Measurements from ENCODE around the gene SH2D7. TPM values are rescaled to one million over a fixed set of nuclear protein-coding genes. Genes with fewer than 3 reads are reported as not detected.

SH2D7 gene
- total RNA-seq, 1 donor from 2014 or later: not detected

- TF ChIP-seq, protein P1, sequence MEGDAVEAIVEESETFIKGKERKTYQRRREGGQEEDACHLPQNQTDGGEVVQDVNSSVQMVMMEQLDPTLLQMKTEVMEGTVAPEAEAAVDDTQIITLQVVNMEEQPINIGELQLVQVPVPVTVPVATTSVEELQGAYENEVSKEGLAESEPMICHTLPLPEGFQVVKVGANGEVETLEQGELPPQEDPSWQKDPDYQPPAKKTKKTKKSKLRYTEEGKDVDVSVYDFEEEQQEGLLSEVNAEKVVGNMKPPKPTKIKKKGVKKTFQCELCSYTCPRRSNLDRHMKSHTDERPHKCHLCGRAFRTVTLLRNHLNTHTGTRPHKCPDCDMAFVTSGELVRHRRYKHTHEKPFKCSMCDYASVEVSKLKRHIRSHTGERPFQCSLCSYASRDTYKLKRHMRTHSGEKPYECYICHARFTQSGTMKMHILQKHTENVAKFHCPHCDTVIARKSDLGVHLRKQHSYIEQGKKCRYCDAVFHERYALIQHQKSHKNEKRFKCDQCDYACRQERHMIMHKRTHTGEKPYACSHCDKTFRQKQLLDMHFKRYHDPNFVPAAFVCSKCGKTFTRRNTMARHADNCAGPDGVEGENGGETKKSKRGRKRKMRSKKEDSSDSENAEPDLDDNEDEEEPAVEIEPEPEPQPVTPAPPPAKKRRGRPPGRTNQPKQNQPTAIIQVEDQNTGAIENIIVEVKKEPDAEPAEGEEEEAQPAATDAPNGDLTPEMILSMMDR (IDR thresholded peaks at IDR 0.05): no peak
- H3K27me3 ChIP-seq (ENCODE audit: low read depth): no peaks in the 10 kb centered on the region
- ATAC-seq: no peak
- peak; percentile 40 for DNase-seq
- no peak overlapping the region for H3K4me3 ChIP-seq
- H3K4me1 ChIP-seq: peaks cover 25% of the 10 kb centered on the region
- no peaks in the 10 kb centered on the region for H3K36me3 ChIP-seq
- H3K9me3 ChIP-seq: no peaks in the 10 kb centered on the region
- intact Hi-C loops (cut with DNase I): loop anchor here (5.0 kb wide), 1 partner anchor 140 kb away; no protein-coding TSS in a partner anchor
- no peak overlapping the region for H3K27ac ChIP-seq
Measured at GRCh38 chr15:78107471-78107870, 15.1 kb downstream of the SH2D7 start.

GRCh38 chr15:78108300-78109084 is 16.1 kb downstream of the SH2D7 start:
- H3K4me3 ChIP-seq: no peak overlapping the region
- no peaks in the 10 kb centered on the region for H3K36me3 ChIP-seq
- peaks cover 17% of the 10 kb centered on the region for H3K4me1 ChIP-seq
- ATAC-seq (peak; percentile 92), DNase-seq (peak; percentile 91)
- no peak overlapping the region for H3K27ac ChIP-seq
- TF ChIP-seq, protein P1 (IDR thresholded peaks at IDR 0.05): peak; percentile 97
- intact Hi-C loops (cut with DNase I): loop anchor here (5.0 kb wide), 1 partner anchor 141 kb away; no protein-coding TSS in a partner anchor
- H3K27me3 ChIP-seq (ENCODE audit: low read depth): no peaks in the 10 kb centered on the region
- H3K9me3 ChIP-seq: no peaks in the 10 kb centered on the region

- Histone ChIP-seq H3K4me3 (no peak overlapping the region), H3K9me3 (no peaks in the 10 kb centered on the region), H3K36me3 (no peaks in the 10 kb centered on the region), H3K4me1 (peaks cover 10% of the 10 kb centered on the region), H3K27me3 (ENCODE audit: low read depth) (no peaks in the 10 kb centered on the region), H3K27ac (no peak overlapping the region)
- no peak for DNase-seq
- intact Hi-C loops (cut with DNase I): loop anchor here (5.0 kb wide), 1 partner anchor 142 kb away; no protein-coding TSS in a partner anchor
- TF ChIP-seq, protein P1 (IDR thresholded peaks at IDR 0.05): no peak
- no peak for ATAC-seq
Measured at GRCh38 chr15:78109156-78109555, 16.8 kb downstream of the SH2D7 start.

GRCh38 chr15:78110096-78110495 is 17.7 kb downstream of the SH2D7 start:
- no peaks in the 10 kb centered on the region for H3K9me3 ChIP-seq
- no peak overlapping the region for H3K27ac ChIP-seq
- intact Hi-C loops (cut with DNase I): loop anchor here (10.0 kb wide), 1 partner anchor 85 kb away; no protein-coding TSS in a partner anchor
- H3K4me1 ChIP-seq: peaks cover 3% of the 10 kb centered on the region
- no peak for ATAC-seq
- H3K27me3 ChIP-seq (ENCODE audit: low read depth): no peaks in the 10 kb centered on the region
- DNase-seq: no peak
- no peak overlapping the region for H3K4me3 ChIP-seq
- no peaks in the 10 kb centered on the region for H3K36me3 ChIP-seq
- TF ChIP-seq, protein P1 (IDR thresholded peaks at IDR 0.05): no peak

DNA sequence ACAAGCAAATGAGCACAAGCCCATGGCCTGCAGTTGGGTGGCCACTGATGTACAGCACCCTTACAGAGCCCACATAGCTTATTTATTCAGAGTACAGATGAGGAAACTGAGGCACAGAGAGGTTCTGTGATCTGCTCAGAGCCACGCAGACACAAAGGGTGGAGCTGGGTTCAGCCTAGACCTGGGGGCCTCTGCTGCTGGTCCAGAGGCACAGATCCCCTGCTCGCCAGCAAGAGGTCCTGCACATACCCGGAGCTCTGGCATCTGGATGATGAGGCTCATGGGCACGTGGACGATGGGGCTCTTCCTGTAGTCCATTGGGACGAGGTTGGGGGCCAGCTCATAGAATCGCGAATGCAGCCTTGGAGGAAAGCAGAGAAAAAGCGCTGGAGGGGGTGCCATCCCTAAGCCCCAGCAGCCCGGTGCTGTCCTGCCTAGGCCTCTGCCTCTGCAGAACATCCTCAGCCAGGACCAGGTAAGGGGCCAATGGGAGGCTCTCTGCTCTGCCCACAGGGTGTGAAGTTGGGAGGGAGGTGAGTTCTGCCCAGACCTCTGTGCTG is 18.6 kb downstream of the SH2D7 start:
- no peak overlapping the region for H3K27ac ChIP-seq
- no peaks in the 10 kb centered on the region for H3K27me3 ChIP-seq (ENCODE audit: low read depth)
- H3K4me1 ChIP-seq: peaks cover 3% of the 10 kb centered on the region
- intact Hi-C loops (cut with DNase I): loop anchor here (10.0 kb wide), 1 partner anchor 84 kb away; no protein-coding TSS in a partner anchor
- ATAC-seq: no peak
- DNase-seq: no peak
- H3K9me3 ChIP-seq: no peaks in the 10 kb centered on the region
- H3K4me3 ChIP-seq: no peak overlapping the region
- H3K36me3 ChIP-seq: no peaks in the 10 kb centered on the region
- TF ChIP-seq, protein P1 (IDR thresholded peaks at IDR 0.05): no peak

All from lower lobe of right lung (tissue), 2 donors.